ENCODE measurements around the gene FEZ2. TPM values are rescaled to one million over a fixed set of nuclear protein-coding genes. Genes with fewer than 3 reads are reported as not detected.

FEZ2 gene
- total RNA-seq, 1 experiment from 2014 or later: 14.8 TPM

GRCh38 chr2:36615222-36615621, 17.3 kb upstream of the FEZ2 start:
- CTCF ChIA-PET: no interaction called here
- ATAC-seq (no peak), DNase-seq (ENCODE audit: low read depth, low spot score) (no peak)
- RAD21 ChIA-PET (ENCODE audit: low non-redundant PET in 1 of 2, low total read pairs in 2 of 2, uncharacterized antibody in 2 of 2, unreplicated experiment in 2 of 2): no interaction called here
- Histone ChIP-seq H3K9me2 (ENCODE audit: insufficient read depth) (no peaks in the 10 kb centered on the region), H3K9ac (ENCODE audit: low read length) (no peak overlapping the region), H3K79me2 (ENCODE audit: insufficient read depth, low read length) (no peaks in the 10 kb centered on the region), H3K4me2 (ENCODE audit: low read length) (no peak overlapping the region), H3K27me3 (ENCODE audit: insufficient read depth, low read length) (no peaks in the 10 kb centered on the region), H3K4me3 (replicated peaks in 1 of 2; ENCODE audit: low read depth in 1 of 2, low read length in 2 of 2) (no peak overlapping the region), H3K4me1 (ENCODE audit: control insufficient read depth in 1 of 2, insufficient read depth in 2 of 2, low read length in 2 of 2) (peaks cover 0 to 6% of the 10 kb centered on the region in 2 experiments; a peak in 2 of 4 replicates), H3K27ac (ENCODE audit: low read depth, low read length) (no peak overlapping the region), H4K20me1 (ENCODE audit: insufficient read depth) (no peaks in the 10 kb centered on the region), H2AFZ (ENCODE audit: low read depth, low read length, poor library complexity, severe bottlenecking) (no peak overlapping the region), H3K36me3 (ENCODE audit: control insufficient read depth in 1 of 2, insufficient read depth in 2 of 2, low read length in 2 of 2) (no peaks in the 10 kb centered on the region), H3K9me3 (ENCODE audit: control insufficient read depth in 1 of 2, insufficient read depth in 1 of 2, low read depth in 1 of 2, low read length in 2 of 2) (no peaks in the 10 kb centered on the region)
- intact Hi-C loops (cut with micrococcal nuclease): no loop called here
- BruUV-seq (replicated peaks): no TSS peak
- POLR2A ChIA-PET: no interaction called here
- no peak for TF ChIP-seq SP1 (IDR thresholded peaks at IDR 0.05; ENCODE audit: low read depth)
- TF ChIP-seq SIN3A (IDR thresholded peaks at IDR 0.05; ENCODE audit: low read depth): no peak
- TF ChIP-seq ZNF274 (IDR thresholded peaks at IDR 0.05; ENCODE audit: low read depth, low read length): no peak
- TF ChIP-seq SRF (IDR thresholded peaks at IDR 0.05; ENCODE audit: low read depth): no peak
- no peak for TF ChIP-seq EZH2 (IDR thresholded peaks at IDR 0.05)
- TF ChIP-seq POLR2AphosphoS5 (IDR thresholded peaks at IDR 0.05; ENCODE audit: low read depth, low read length): no peak
- TF ChIP-seq TCF7L2 (IDR thresholded peaks at IDR 0.05; ENCODE audit: borderline replicate concordance, extremely low read depth, insufficient read depth, insufficient read length): no peak
- no peak for TF ChIP-seq ZBTB33 (IDR thresholded peaks at IDR 0.05; ENCODE audit: extremely low read depth, insufficient replicate concordance, low read length)
- TF ChIP-seq, protein P1, sequence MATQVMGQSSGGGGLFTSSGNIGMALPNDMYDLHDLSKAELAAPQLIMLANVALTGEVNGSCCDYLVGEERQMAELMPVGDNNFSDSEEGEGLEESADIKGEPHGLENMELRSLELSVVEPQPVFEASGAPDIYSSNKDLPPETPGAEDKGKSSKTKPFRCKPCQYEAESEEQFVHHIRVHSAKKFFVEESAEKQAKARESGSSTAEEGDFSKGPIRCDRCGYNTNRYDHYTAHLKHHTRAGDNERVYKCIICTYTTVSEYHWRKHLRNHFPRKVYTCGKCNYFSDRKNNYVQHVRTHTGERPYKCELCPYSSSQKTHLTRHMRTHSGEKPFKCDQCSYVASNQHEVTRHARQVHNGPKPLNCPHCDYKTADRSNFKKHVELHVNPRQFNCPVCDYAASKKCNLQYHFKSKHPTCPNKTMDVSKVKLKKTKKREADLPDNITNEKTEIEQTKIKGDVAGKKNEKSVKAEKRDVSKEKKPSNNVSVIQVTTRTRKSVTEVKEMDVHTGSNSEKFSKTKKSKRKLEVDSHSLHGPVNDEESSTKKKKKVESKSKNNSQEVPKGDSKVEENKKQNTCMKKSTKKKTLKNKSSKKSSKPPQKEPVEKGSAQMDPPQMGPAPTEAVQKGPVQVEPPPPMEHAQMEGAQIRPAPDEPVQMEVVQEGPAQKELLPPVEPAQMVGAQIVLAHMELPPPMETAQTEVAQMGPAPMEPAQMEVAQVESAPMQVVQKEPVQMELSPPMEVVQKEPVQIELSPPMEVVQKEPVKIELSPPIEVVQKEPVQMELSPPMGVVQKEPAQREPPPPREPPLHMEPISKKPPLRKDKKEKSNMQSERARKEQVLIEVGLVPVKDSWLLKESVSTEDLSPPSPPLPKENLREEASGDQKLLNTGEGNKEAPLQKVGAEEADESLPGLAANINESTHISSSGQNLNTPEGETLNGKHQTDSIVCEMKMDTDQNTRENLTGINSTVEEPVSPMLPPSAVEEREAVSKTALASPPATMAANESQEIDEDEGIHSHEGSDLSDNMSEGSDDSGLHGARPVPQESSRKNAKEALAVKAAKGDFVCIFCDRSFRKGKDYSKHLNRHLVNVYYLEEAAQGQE (IDR thresholded peaks at IDR 0.05; ENCODE audit: low read depth): no peak
- TF ChIP-seq POLR2A (IDR thresholded peaks at IDR 0.05; ENCODE audit: borderline replicate concordance, extremely low read depth, insufficient read depth, insufficient read length): no peak
- no peak for TF ChIP-seq RAD21 (IDR thresholded peaks at IDR 0.05; ENCODE audit: low read depth)
- TF ChIP-seq CTCF (IDR thresholded peaks at IDR 0.05 in 2 of 3, conservative IDR thresholded peaks at IDR 0.05 in 1 of 3; ENCODE audit: borderline replicate concordance in 1 of 3, insufficient read depth in 1 of 3, low read depth in 2 of 3, low read length in 2 of 3): no peak
- no peak for TF ChIP-seq JUND (IDR thresholded peaks at IDR 0.05)
- no peak for TF ChIP-seq YY1 (IDR thresholded peaks at IDR 0.05; ENCODE audit: extremely low read depth, insufficient replicate concordance, low read depth, low read length)
